DND-41 (cell line): ENCODE results near the gene RETSAT.
"Not testable (repeated sequence)": the region's sequence is repeated elsewhere in the genome, so short reads cannot be mapped to it uniquely, and the experiment has no call there.

ENCODE experiments used
- ATAC-seq: fragments of 200-7000 bp; cut with Tn5 transposase; 3 replicates; pipeline ENCODE4 v1.9.1; 2021; ENCODE audit warnings: low read depth; ENCODE audit not compliant: insufficient read depth
- DNase-seq: peaks from one replicate; pipeline ENCODE4 v3.0.0-alpha.2; 2020
- H2AFZ ChIP-seq: 2 replicates; pipeline ENCODE4 v1.6.0; 2012; ENCODE audit warnings: low read depth, low read length
- H3K27ac ChIP-seq: 2 replicates; pipeline ENCODE4 v1.5.1; 2012; ENCODE audit warnings: low read length, inconsistent platforms
- H3K27me3 ChIP-seq: fragments of 200-600 bp; sonication (generic); 2 replicates; pipeline ENCODE4 v1.6.0; 2012; ENCODE audit warnings: low read length, mild to moderate bottlenecking, inconsistent platforms; ENCODE audit not compliant: insufficient read depth, poor library complexity
- H3K36me3 ChIP-seq: 2 replicates; pipeline ENCODE4 v1.5.1; 2012; ENCODE audit warnings: low read length, inconsistent platforms; ENCODE audit not compliant: insufficient read depth
- H3K4me1 ChIP-seq: 2 replicates; pipeline ENCODE4 v1.5.1; 2012; ENCODE audit warnings: mild to moderate bottlenecking, low read length; ENCODE audit not compliant: insufficient read depth
- H3K4me2 ChIP-seq: 2 replicates; pipeline ENCODE4 v1.6.0; 2012; ENCODE audit warnings: mild to moderate bottlenecking, moderate library complexity, low read length, inconsistent platforms; ENCODE audit not compliant: insufficient read depth
- H3K4me3 ChIP-seq, 2 experiments: fragments of 200-600 bp in 1 of 2; shearing (Covaris generic) in 1 of 2; 2 replicates each; pipeline ENCODE4 v1.5.1; 2012 to 2016; ENCODE audit warnings: inconsistent platforms in 2 of 2, low read length in 2 of 2, mild to moderate bottlenecking in 2 of 2, low read depth in 1 of 2, moderate library complexity in 1 of 2
- H3K79me2 ChIP-seq: 2 replicates; pipeline ENCODE4 v1.6.0; 2012; ENCODE audit warnings: low read length, inconsistent platforms; ENCODE audit not compliant: insufficient read depth
- H3K9ac ChIP-seq: 2 replicates; pipeline ENCODE4 v1.6.0; 2012; ENCODE audit warnings: low read depth, mild to moderate bottlenecking, inconsistent platforms, low read length, moderate library complexity
- H3K9me3 ChIP-seq: 2 replicates; pipeline ENCODE4 v1.5.1; 2012; ENCODE audit warnings: low read length, moderate library complexity, mild to moderate bottlenecking, inconsistent platforms; ENCODE audit not compliant: insufficient read depth, severe bottlenecking
- H4K20me1 ChIP-seq: 2 replicates; pipeline ENCODE4 v1.6.0; 2012; ENCODE audit warnings: low read length; ENCODE audit not compliant: insufficient read depth
- CTCF ChIP-seq: IDR thresholded peaks from 2 replicates; pipeline ENCODE4 v1.5.1; 2012; ENCODE audit warnings: borderline replicate concordance, low read length, moderate library complexity, mild to moderate bottlenecking; ENCODE audit not compliant: poor library complexity, severe bottlenecking; ENCODE audit errors: extremely low read depth
- EZH2 ChIP-seq: IDR thresholded peaks from 3 replicates; pipeline ENCODE4 v1.6.1; 2012; ENCODE audit warnings: borderline replicate concordance, low read depth, mild to moderate bottlenecking, moderate library complexity, low read length, inconsistent platforms; ENCODE audit not compliant: severe bottlenecking

The RETSAT gene

GRCh38 chr2:85323351-85323987 lies 30.9 kb downstream of the RETSAT start:
- no peaks in the 10 kb centered on the region for H3K27me3 ChIP-seq
- no peak overlapping the region for H2AFZ ChIP-seq
- peaks cover 66% of the 10 kb centered on the region for H3K4me1 ChIP-seq
- H3K9me3 ChIP-seq: no peaks in the 10 kb centered on the region
- peak overlapping the region; percentile 97; the same call in 1 of the 2 replicates for H3K4me2 ChIP-seq
- peak overlapping the region; percentile 6; the same call in 1 of the 2 replicates for H3K27ac ChIP-seq
- peaks cover 83% of the 10 kb centered on the region for H4K20me1 ChIP-seq
- peaks cover 88% of the 10 kb centered on the region for H3K36me3 ChIP-seq
- peaks cover 98% of the 10 kb centered on the region for H3K79me2 ChIP-seq
- DNase-seq (no peak), ATAC-seq (no peak)
- peak overlapping the region in 1 of 2 experiments; percentile 22; a peak in 2 of 4 replicates for H3K4me3 ChIP-seq
- TF ChIP-seq EZH2 (no peak), CTCF (no peak)
- H3K9ac ChIP-seq: no peak overlapping the region

- H3K9me3 ChIP-seq: no peaks in the 10 kb centered on the region
- H3K36me3 ChIP-seq: peaks cover 94% of the 10 kb centered on the region
- H3K4me1 ChIP-seq: peaks cover 49% of the 10 kb centered on the region
- H3K27me3 ChIP-seq: no peaks in the 10 kb centered on the region
- no peak overlapping the region for H3K4me3 ChIP-seq
- peaks cover 73% of the 10 kb centered on the region for H4K20me1 ChIP-seq
- ATAC-seq: no peak
- TF ChIP-seq CTCF (no peak), EZH2 (no peak)
- H2AFZ ChIP-seq: no peak overlapping the region
- H3K4me2 ChIP-seq: no peak overlapping the region; the same call in 1 of the 2 replicates
- H3K27ac ChIP-seq: no peak overlapping the region
- H3K9ac ChIP-seq: no peak overlapping the region
- DNase-seq: no peak
- H3K79me2 ChIP-seq: peaks cover 74% of the 10 kb centered on the region
Measured at GRCh38 chr2:85319796-85320195, 34.5 kb downstream of the RETSAT start.

- peaks cover 35% of the 10 kb centered on the region for H3K4me1 ChIP-seq
Measured at GRCh38 chr2:85318222-85319074, 35.9 kb downstream of the RETSAT start.

GRCh38 chr2:85315921-85316320 lies 38.4 kb downstream of the RETSAT start:
- Histone ChIP-seq H3K4me1 (peaks cover 15% of the 10 kb centered on the region), H3K36me3 (peaks cover 70% of the 10 kb centered on the region), H3K79me2 (peaks cover 35% of the 10 kb centered on the region), H4K20me1 (peaks cover 42% of the 10 kb centered on the region)
- not testable (repeated sequence) for H3K9ac ChIP-seq, H3K27ac ChIP-seq, H3K4me2 ChIP-seq, H3K4me3 ChIP-seq, H3K9me3 ChIP-seq, H3K27me3 ChIP-seq, DNase-seq, H2AFZ ChIP-seq
- peak; percentile 5; the same call in 1 of the 3 replicates for ATAC-seq

More at GRCh38 chr2:85318222-85319074, 35.9 kb downstream of the RETSAT start:
- H4K20me1 ChIP-seq: peaks cover 65% of the 10 kb centered on the region
- H3K4me2 ChIP-seq: no peak overlapping the region
- no peak overlapping the region for H3K4me3 ChIP-seq
- H2AFZ ChIP-seq: no peak overlapping the region
- H3K36me3 ChIP-seq: peaks cover 94% of the 10 kb centered on the region
- H3K27ac ChIP-seq: no peak overlapping the region
- H3K27me3 ChIP-seq: no peaks in the 10 kb centered on the region
- DNase-seq (no peak), ATAC-seq (no peak)
- H3K79me2 ChIP-seq: peaks cover 60% of the 10 kb centered on the region
- H3K9me3 ChIP-seq: no peaks in the 10 kb centered on the region
- TF ChIP-seq CTCF (no peak), EZH2 (no peak)
- no peak overlapping the region for H3K9ac ChIP-seq
